Tibial nerve (tissue), 4 donors: ENCODE measurements around the gene SEC31A. TPM values are rescaled to one million over a fixed set of nuclear protein-coding genes. Genes with fewer than 3 reads are reported as not detected.

Experiments used
- DNase-seq, 2 donors: peaks; one replicate each; pipeline ENCODE4 v3.0.0-alpha.2; 2019; ENCODE audit warnings: low spot score in 2 of 2
- H3K27ac ChIP-seq, 4 donors: fragments of 200-600 bp; sonication (generic) in 3 of 4; one replicate each; pipeline ENCODE4 v1.5.1; 2017 to 2019; ENCODE audit warnings: mild to moderate bottlenecking in 1 of 4
- H3K27me3 ChIP-seq, 2 donors: fragments of 200-600 bp; sonication (generic) in 1 of 2; one replicate each; pipeline versions ENCODE4 v1.5.1 to v1.6.0; 2017 to 2019
- H3K36me3 ChIP-seq, 3 donors: fragments of 200-600 bp; sonication (generic); one replicate each; pipeline ENCODE4 v1.5.1; 2018 to 2019
- H3K4me1 ChIP-seq, 4 donors: fragments of 200-600 bp; sonication (generic) in 3 of 4; one replicate each; pipeline ENCODE4 v1.5.1; 2017 to 2019
- H3K4me3 ChIP-seq, 4 donors: fragments of 200-600 bp; sonication (generic) in 3 of 4; one replicate each; pipeline ENCODE4 v1.5.1; 2017 to 2019; ENCODE audit warnings: mild to moderate bottlenecking in 1 of 4, moderate library complexity in 1 of 4
- H3K9me3 ChIP-seq, 4 donors: fragments of 200-600 bp; sonication (generic) in 3 of 4; one replicate each; pipeline ENCODE4 v1.5.1; 2017 to 2019
- CTCF ChIP-seq, 5 experiments: fragments of 200-600 bp in 3 of 5; fragments of 450-650 bp in 2 of 5; sonication (generic) in 3 of 5; IDR thresholded peaks; one replicate each; pipeline ENCODE4 v1.5.1; 2016 to 2019; ENCODE audit warnings: antibody characterized with exemption in 5 of 5, mild to moderate bottlenecking in 3 of 5, moderate library complexity in 2 of 5
- EP300 ChIP-seq, 2 donors: sonication (generic); formaldehyde crosslinking; IDR thresholded peaks; one replicate each; pipeline ENCODE4 v1.6.1; 2017; ENCODE audit warnings: antibody characterized with exemption in 2 of 2, mild to moderate bottlenecking in 1 of 2
- POLR2A ChIP-seq, 2 donors: fragments of 450-650 bp; IDR thresholded peaks; one replicate each; pipeline ENCODE4 v1.6.1; 2017; ENCODE audit warnings: antibody characterized with exemption in 2 of 2, mild to moderate bottlenecking in 2 of 2, moderate library complexity in 2 of 2
- WGBS, 2 donors: methylation state at CpG; one replicate each; pipeline ENCODE4 v1.1.5; 2018; 5-methylcytosine and 5-hydroxymethylcytosine counted together
- total RNA-seq, 4 donors: library from RNA; depleted of rRNA; stranded (reverse); fragments of >200 nt; gene quantifications; one replicate each; pipeline ENCODE4 v1.1.0, GENCODE V29; 2016

The SEC31A gene
- total RNA-seq, 4 donors from 2014 or later, result 171 to 190 (median 176) TPM

- no peaks in the 10 kb centered on the region for H3K36me3 ChIP-seq
- H3K27me3 ChIP-seq, result no peaks in the 10 kb centered on the region
- H3K4me3 ChIP-seq, result no peak overlapping the region
- TF ChIP-seq POLR2A (IDR thresholded peaks at IDR 0.05) (no peak), EP300 (IDR thresholded peaks at IDR 0.05) (no peak), CTCF (IDR thresholded peaks at IDR 0.05) (no peak)
- WGBS, 2 donors, result 85 to 92% methylated on average over 6 of the region's 6 CpGs
- no peak for DNase-seq
- H3K9me3 ChIP-seq, result no peaks in the 10 kb centered on the region
- H3K27ac ChIP-seq, result peak overlapping the region in 1 of 4 donors; percentile 46
- H3K4me1 ChIP-seq, result peaks cover 0 to 78% (median 18%) of the 10 kb centered on the region in 4 donors
Observed at GRCh38 chr4:82791179-82791578, 99.8 kb downstream of the SEC31A start.

DNA sequence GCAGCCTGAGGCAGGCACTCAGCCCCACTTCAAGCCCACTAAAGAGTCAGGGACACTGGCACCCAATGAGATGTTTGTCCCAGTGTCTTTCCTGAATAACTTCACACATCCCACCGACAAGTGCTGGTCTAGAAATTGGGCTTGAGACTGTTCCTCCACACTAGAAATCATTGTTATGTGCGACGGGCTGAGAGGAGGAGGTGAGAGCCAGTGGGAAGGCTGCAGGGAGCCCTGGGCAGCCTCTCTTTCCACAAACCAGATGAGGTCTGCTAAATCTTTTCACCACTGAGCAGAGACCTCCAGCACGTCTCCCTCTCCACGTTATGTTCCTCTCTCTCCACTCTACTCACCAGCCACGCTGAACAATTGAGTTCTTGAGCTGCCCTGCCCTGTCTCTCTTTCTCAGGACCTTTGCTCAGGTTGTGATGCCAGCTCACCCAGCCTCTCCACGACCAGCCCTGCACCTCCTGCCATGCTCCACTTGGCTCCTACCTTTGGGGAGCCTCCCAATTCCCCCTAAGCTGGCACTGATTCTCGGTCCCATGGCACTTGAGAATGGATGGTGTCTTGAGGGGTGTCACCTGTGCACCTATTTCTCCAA lies 100.8 kb downstream of the SEC31A start:
- WGBS, 2 donors, result 53 to 67% methylated on average over 8 of the region's 8 CpGs
- Histone ChIP-seq H3K9me3 (no peaks in the 10 kb centered on the region), H3K4me3 (no peak overlapping the region), H3K4me1 (peaks cover 0 to 88% (median 22%) of the 10 kb centered on the region in 4 donors), H3K27me3 (no peaks in the 10 kb centered on the region), H3K27ac (peak overlapping the region in 2 of 4 donors; percentile 42 to 71), H3K36me3 (no peaks in the 10 kb centered on the region)
- TF ChIP-seq CTCF (IDR thresholded peaks at IDR 0.05) (no peak), EP300 (IDR thresholded peaks at IDR 0.05) (no peak), POLR2A (IDR thresholded peaks at IDR 0.05) (no peak)
- DNase-seq, result no peak

- TF ChIP-seq EP300 (IDR thresholded peaks at IDR 0.05), result no peak
- TF ChIP-seq CTCF (IDR thresholded peaks at IDR 0.05), result no peak
- no peak for TF ChIP-seq POLR2A (IDR thresholded peaks at IDR 0.05)
- peak overlapping the region in 2 of 4 donors; percentile 42 to 71 for H3K27ac ChIP-seq
- no peaks in the 10 kb centered on the region for H3K9me3 ChIP-seq
- no peak overlapping the region for H3K4me3 ChIP-seq
- 43 to 44% methylated on average over 7 of the region's 7 CpGs for whole genome bisulfite sequencing, 2 donors
- no peak for DNase-seq
- H3K36me3 ChIP-seq, result no peaks in the 10 kb centered on the region
- H3K4me1 ChIP-seq, result peaks cover 0 to 96% (median 23%) of the 10 kb centered on the region in 4 donors
- H3K27me3 ChIP-seq, result no peaks in the 10 kb centered on the region
Observed at GRCh38 chr4:82789025-82789776, 101.8 kb downstream of the SEC31A start.

DNA sequence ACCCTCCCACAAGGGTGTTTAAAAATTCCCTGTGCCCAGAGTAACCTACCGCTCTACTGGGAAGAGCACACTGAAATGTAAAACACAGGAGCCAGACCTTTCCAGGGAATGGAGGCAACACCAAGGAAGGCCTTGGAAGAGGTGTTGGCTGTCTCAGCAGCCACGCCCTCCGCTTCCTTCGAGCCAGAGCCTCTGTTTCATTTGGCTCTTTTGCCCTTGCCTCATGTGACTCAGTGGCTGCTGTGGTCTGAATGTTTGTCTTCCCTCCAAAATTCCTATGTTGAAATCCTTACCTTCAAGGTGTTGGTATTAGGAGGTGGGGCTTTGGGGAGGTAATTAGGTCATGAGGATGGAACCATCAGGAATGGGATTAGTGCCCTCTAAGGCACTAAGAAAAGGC lies 103.6 kb downstream of the SEC31A start:
- Histone ChIP-seq H3K27ac (no peak overlapping the region), H3K36me3 (no peaks in the 10 kb centered on the region), H3K9me3 (no peaks in the 10 kb centered on the region), H3K27me3 (no peaks in the 10 kb centered on the region), H3K4me1 (peaks cover 0 to 88% (median 16%) of the 10 kb centered on the region in 4 donors), H3K4me3 (no peak overlapping the region)
- WGBS, 2 donors, result 77 to 81% methylated on average over 4 of the region's 4 CpGs
- no peak for DNase-seq
- TF ChIP-seq CTCF (IDR thresholded peaks at IDR 0.05), result no peak

- Histone ChIP-seq H3K4me1 (peaks cover 0 to 82% (median 16%) of the 10 kb centered on the region in 4 donors), H3K27ac (no peak overlapping the region), H3K4me3 (no peak overlapping the region), H3K9me3 (no peaks in the 10 kb centered on the region), H3K27me3 (no peaks in the 10 kb centered on the region), H3K36me3 (no peaks in the 10 kb centered on the region)
- no peak for DNase-seq
- TF ChIP-seq EP300 (IDR thresholded peaks at IDR 0.05) (no peak), CTCF (IDR thresholded peaks at IDR 0.05) (no peak), POLR2A (IDR thresholded peaks at IDR 0.05) (no peak)
- WGBS, 2 donors, result 63 to 64% methylated on average over 4 of the region's 4 CpGs
Observed at GRCh38 chr4:82786828-82787227, 104.1 kb downstream of the SEC31A start.
